Measurements from ENCODE around the gene PGP.

PGP gene

DNA sequence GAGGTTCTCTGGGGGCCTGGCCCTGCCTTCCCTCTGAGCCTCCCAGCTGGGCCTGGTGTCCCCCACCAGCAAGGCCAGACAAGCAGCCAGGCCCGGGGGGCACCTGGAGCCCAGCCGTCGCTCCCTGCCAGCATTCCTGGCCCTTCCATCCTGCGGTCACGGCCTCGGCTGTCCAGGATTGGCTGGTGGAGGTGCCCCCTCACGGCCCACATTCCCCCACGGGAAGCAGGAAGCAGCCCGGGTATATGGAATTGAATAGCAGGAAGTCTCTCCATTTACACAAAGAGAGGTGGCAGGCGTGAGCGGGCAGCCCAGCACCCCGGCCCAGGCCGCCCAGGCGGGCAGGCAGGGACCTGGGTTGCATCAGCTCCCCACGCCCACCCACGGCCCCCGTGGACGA, 44.6 kb downstream of the PGP start:
- no peak for DNase-seq (ENCODE audit: low read depth)
- TF ChIP-seq, protein P1, sequence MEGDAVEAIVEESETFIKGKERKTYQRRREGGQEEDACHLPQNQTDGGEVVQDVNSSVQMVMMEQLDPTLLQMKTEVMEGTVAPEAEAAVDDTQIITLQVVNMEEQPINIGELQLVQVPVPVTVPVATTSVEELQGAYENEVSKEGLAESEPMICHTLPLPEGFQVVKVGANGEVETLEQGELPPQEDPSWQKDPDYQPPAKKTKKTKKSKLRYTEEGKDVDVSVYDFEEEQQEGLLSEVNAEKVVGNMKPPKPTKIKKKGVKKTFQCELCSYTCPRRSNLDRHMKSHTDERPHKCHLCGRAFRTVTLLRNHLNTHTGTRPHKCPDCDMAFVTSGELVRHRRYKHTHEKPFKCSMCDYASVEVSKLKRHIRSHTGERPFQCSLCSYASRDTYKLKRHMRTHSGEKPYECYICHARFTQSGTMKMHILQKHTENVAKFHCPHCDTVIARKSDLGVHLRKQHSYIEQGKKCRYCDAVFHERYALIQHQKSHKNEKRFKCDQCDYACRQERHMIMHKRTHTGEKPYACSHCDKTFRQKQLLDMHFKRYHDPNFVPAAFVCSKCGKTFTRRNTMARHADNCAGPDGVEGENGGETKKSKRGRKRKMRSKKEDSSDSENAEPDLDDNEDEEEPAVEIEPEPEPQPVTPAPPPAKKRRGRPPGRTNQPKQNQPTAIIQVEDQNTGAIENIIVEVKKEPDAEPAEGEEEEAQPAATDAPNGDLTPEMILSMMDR (IDR thresholded peaks at IDR 0.05; ENCODE audit: low read length, missing control alignments) = no peak
- H3K4me3 ChIP-seq (replicated peaks; ENCODE audit: low read depth, low read length) = no peak overlapping the region

DNA sequence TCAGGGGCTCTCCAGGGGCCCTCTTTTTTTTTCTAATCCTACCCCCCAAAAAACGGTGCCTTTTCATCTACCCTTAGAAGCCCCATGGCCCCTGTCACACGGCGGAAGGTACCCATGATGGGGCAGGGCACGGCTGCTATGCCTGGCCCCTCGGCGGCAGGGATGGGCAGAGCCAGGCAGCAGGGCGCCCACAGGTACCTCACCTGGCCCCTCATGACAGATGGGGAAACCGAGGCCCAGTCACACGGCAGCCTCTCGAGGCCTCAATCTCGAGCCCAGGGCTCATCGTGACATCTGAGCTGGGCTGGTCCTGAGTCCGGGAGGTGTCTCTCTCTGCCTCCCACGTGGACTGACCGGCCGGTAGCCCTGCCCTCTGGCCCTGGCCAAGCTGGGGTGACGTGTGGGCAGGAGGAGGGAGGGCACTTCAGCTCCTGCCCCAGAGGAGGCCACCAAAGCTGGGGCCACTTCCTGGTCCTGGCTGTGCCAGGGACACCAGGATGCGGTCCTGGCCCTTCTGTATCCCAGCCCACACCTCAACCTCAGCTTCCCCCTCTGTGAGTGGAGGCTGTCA, 47.5 kb downstream of the PGP start:
- TF ChIP-seq, protein P1 (IDR thresholded peaks at IDR 0.05; ENCODE audit: low read length, missing control alignments) = no peak
- DNase-seq (ENCODE audit: low read depth) = no peak

DNA sequence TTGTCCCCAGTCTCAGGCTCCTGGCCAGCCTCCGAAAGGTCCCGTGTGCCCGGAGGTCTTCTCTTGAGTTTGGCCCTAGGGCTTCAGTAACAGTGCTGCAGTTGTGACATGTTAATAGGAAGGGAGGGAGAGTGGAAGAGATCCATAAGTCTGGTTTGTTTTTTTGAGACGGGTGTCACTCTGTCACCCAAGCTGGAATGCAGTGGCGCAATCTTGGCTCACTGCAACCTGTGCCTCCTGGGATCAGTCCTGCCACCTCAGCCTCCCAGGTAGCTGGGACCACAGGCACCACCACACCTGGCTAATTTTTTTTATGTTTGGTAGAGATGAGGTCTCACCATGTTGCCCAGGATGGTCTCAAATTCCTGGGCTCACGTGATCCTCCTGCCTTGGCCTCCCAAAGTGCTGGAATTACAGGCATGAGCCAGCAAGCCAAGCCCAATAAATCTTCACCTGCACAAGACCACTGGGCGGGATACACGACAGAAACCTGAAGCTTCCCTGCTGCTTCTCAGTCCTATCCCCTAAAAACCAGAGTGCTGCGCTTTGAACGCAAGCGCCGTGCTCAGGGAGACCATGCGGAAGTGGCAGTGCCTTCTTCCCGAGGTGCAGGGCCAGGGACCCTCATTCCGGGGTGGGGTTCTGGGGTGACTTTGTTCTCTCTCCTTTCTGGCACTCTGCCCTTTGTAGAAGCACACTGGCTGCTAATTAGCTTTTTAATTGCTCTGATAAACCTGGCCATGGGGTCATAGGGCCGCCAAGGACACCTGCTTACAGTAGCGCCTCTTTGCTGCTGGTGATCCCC, 48.2 kb downstream of the PGP start:
- no peak for DNase-seq (ENCODE audit: low read depth)
- H3K4me3 ChIP-seq (replicated peaks; ENCODE audit: low read depth, low read length) = no peak overlapping the region
- TF ChIP-seq, protein P1 (IDR thresholded peaks at IDR 0.05; ENCODE audit: low read length, missing control alignments) = no peak

More for the DNA sequence above, 47.5 kb downstream of the PGP start:
- no peak overlapping the region for H3K4me3 ChIP-seq (replicated peaks; ENCODE audit: low read depth, low read length)

DNA sequence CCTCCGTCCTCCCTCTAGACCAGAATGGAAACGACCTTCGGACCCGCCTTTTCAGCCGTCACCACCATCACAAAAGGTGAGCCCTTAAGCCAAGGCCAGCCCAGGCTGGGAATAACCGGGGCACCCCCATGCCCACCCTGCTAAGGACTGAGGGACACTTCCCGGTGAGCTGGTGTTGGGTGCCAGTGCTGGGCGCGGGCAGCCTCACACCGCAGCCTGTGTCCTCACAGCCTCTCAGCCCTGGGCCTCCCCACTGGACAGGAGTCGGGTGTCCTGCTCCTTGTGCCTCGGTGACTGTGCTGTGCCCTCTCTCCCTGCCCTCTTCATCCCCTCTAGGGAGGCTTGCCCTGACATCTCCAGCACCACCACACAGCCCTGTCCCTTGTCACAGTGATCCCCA, 48.8 kb downstream of the PGP start:
- TF ChIP-seq, protein P1 (IDR thresholded peaks at IDR 0.05; ENCODE audit: low read length, missing control alignments) = no peak
- DNase-seq (ENCODE audit: low read depth) = no peak
- H3K4me3 ChIP-seq (replicated peaks; ENCODE audit: low read depth, low read length) = no peak overlapping the region

DNA sequence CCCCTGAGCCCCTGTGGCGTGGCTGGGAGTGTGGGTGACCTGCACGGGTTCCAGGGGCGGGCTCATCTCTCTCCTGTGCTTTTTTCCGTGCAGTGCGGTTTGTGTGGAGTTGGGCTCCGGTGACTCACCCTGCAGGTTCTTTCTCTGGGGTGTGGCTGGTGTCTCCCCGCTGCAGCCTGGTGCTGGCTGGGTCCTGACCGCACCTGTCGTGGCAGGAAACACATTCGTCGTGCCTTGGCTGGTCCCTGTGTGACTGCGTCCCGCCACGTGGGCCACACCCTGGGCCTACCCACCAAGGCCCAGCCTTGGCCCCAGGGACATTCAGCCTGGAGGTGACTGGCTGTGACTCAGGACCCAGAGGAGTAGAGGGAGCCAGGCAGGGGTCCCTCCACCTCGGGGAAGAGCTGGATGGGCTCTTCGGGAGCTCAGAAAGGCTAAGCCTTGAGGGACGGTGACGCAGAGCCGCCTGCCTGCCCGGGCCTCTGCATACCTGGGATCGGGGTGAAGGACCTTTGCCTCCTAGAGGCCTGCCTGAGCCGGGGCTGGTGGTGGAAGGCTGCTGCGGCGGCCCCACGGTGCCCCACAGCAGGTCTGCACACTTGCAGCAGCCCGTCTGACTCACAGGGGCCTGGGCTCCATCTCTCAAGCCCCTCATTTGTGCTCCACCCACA, 51.3 kb downstream of the PGP start:
- H3K4me3 ChIP-seq (replicated peaks; ENCODE audit: low read depth, low read length) = no peak overlapping the region
- DNase-seq (ENCODE audit: low read depth) = no peak
- TF ChIP-seq, protein P1 (IDR thresholded peaks at IDR 0.05; ENCODE audit: low read length, missing control alignments) = no peak

DNA sequence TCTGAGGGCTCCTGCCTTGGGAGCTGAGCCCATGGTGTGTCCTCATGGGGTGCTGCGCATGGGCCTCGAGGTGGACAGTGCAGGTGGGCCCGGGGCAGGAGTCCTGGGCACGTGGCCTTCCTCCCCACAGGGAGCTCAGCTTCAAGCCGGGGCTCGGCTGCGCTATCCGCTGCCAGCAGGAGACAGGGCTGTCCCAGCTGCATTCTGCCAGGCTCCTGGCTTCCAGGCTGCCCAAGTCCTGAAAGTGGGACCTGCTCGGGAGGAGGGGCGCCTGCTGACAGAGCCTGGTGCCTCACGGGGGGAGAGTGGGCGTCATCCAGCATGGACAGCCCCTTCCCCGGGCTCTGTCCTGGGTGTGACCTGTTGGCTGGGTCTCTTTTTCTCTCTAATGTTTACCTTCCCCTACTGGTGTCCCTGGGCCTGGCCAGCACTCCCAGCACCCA, 51.9 kb downstream of the PGP start:
- DNase-seq (ENCODE audit: low read depth) = no peak
- TF ChIP-seq, protein P1 (IDR thresholded peaks at IDR 0.05; ENCODE audit: low read length, missing control alignments) = no peak
- no peak overlapping the region for H3K4me3 ChIP-seq (replicated peaks; ENCODE audit: low read depth, low read length)
